Lung (tissue), 12 donors: ENCODE data around the gene LIX1L. TPM values are rescaled to one million over a fixed set of nuclear protein-coding genes. Genes with fewer than 3 reads are reported as not detected.
A peak's percentile ranks its signal among the peaks of the same experiment; 100 is the strongest.

Source experiments
- ATAC-seq: fragments of 200-7000 bp; cut with Tn5 transposase; one replicate; pipeline ENCODE4 v1.9.1; 2020; ENCODE audit warnings: moderate number of reproducible peaks; ENCODE audit not compliant: insufficient read depth, low FRiP score
- DNase-seq, 3 donors: peaks; one replicate each; pipeline ENCODE4 v3.0.0-alpha.2; 2013 to 2017
- H3K27ac ChIP-seq, 2 donors: one replicate each; pipeline ENCODE4 v1.5.1; 2013; ENCODE audit warnings: mild to moderate bottlenecking in 2 of 2, moderate library complexity in 2 of 2, control low read depth in 1 of 2, inconsistent platforms in 1 of 2, low read depth in 1 of 2, low read length in 1 of 2
- H3K27me3 ChIP-seq, 3 donors: one replicate each; pipeline ENCODE4 v1.5.1; 2013; ENCODE audit warnings: low read length in 2 of 3; ENCODE audit not compliant: control insufficient read depth in 3 of 3, insufficient read depth in 3 of 3
- H3K36me3 ChIP-seq, 4 donors: one replicate each; pipeline ENCODE4 v1.5.1; 2013; ENCODE audit warnings: low read length in 4 of 4, mild to moderate bottlenecking in 1 of 4, moderate library complexity in 1 of 4; ENCODE audit not compliant: control insufficient read depth in 4 of 4, insufficient read depth in 4 of 4
- H3K4me1 ChIP-seq, 5 donors: one replicate each; pipeline ENCODE4 v1.5.1; 2013; ENCODE audit warnings: low read length in 5 of 5, mild to moderate bottlenecking in 2 of 5, moderate library complexity in 1 of 5; ENCODE audit not compliant: control insufficient read depth in 5 of 5, insufficient read depth in 5 of 5
- H3K4me3 ChIP-seq: one replicate; pipeline ENCODE4 v1.5.1; 2013; ENCODE audit warnings: mild to moderate bottlenecking, control low read depth, moderate library complexity
- H3K9ac ChIP-seq, 2 donors: one replicate each; pipeline ENCODE4 v1.5.1; 2013; ENCODE audit warnings: low read length in 2 of 2, control low read depth in 1 of 2; ENCODE audit not compliant: insufficient read depth in 1 of 2
- H3K9me3 ChIP-seq, 4 donors: one replicate each; pipeline ENCODE4 v1.5.1; 2013; ENCODE audit warnings: low read length in 3 of 4, mild to moderate bottlenecking in 1 of 4, moderate library complexity in 1 of 4; ENCODE audit not compliant: control insufficient read depth in 4 of 4, insufficient read depth in 3 of 4
- WGBS, 2 donors: extraction: QIAGEN DNeasy Blood & Tissue Kit; methylation state at CpG; one replicate each; pipeline ENCODE4 v1.1.7; 2013; 5-methylcytosine and 5-hydroxymethylcytosine counted together
- polyA plus RNA-seq, 2 donors: library from polyadenylated mRNA; stranded (reverse); fragments of 200-250 nt; gene quantifications; one replicate each; pipeline ENCODE4 v1.2.1, GENCODE V29; 2013
- total RNA-seq, 2 donors: library from RNA; depleted of rRNA in 1 of 2; stranded (reverse); fragments of >200 nt in 1 of 2; gene quantifications; one replicate each; pipeline ENCODE4 v1.2.1, GENCODE V29; 2014 to 2021
- TF ChIP-seq, protein P1 (sequence below): IDR thresholded peaks from 2 replicates; pipeline ENCODE4 v1.5.1; 2012; ENCODE audit warnings: mild to moderate bottlenecking; ENCODE audit errors: control extremely low read depth, extremely low read depth
- donor health status: control.
- donor health status: control.
- donor health status: Bipolar disorder and iron deficiency.
- donor health status: healthy.
- donor health status: DM: yes; HTN: yes; CAD: no.

LIX1L gene
- total and polyA plus RNA-seq, 4 donors: 7.0 to 30.9 (median 18.9) TPM

DNA sequence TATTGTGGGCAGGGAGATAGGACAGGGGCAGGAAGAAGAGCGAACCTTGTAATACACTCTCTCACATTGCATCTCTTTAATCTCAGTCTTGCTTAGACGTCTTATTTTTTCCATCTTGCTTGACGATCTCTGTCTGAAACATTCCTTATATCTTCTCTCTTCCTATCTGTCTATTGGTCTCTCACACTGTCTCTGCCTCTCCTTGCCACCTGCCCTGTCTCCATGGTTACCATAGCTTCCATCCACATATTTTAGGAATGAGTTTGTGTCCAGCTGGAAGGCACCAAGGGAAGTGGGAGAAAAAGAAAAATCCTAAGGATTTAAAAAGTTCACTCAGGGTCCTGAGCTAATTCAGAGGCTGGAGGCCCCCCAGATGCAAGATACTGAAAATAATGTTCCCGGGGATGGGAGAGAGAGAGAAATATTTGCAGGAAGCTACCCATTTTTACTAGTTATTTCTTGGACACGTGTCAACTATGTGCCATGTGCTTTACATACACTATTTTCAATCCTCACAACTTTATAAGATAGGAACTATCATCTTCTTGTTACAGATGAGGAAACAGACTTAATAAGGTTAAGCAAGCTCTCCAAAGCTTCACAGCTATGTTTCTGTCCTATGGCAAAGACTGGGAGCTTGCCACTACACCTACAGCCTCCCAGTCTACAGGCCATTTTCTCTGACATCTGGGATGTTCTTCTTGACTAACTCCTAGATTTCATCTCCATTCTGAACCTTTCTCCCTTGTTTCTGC lies 5.6 kb upstream of the LIX1L start:
- H3K4me3 ChIP-seq: no peak overlapping the region
- peaks cover 0 to 5% (median 2%) of the 10 kb centered on the region in 4 donors for H3K36me3 ChIP-seq
- 49 to 68% methylated on average over 5 of the region's 5 CpGs for WGBS, 2 donors
- peaks cover 0 to 10% (median 4%) of the 10 kb centered on the region in 3 donors for H3K27me3 ChIP-seq
- ATAC-seq: no peak
- peak overlapping the region; percentile 92 to 95 for H3K27ac ChIP-seq
- H3K9me3 ChIP-seq: peaks cover 0 to 3% (median 0%) of the 10 kb centered on the region in 4 donors
- TF ChIP-seq, protein P1, sequence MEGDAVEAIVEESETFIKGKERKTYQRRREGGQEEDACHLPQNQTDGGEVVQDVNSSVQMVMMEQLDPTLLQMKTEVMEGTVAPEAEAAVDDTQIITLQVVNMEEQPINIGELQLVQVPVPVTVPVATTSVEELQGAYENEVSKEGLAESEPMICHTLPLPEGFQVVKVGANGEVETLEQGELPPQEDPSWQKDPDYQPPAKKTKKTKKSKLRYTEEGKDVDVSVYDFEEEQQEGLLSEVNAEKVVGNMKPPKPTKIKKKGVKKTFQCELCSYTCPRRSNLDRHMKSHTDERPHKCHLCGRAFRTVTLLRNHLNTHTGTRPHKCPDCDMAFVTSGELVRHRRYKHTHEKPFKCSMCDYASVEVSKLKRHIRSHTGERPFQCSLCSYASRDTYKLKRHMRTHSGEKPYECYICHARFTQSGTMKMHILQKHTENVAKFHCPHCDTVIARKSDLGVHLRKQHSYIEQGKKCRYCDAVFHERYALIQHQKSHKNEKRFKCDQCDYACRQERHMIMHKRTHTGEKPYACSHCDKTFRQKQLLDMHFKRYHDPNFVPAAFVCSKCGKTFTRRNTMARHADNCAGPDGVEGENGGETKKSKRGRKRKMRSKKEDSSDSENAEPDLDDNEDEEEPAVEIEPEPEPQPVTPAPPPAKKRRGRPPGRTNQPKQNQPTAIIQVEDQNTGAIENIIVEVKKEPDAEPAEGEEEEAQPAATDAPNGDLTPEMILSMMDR: no peak
- peak in 1 of 3 donors; percentile 34 for DNase-seq
- H3K4me1 ChIP-seq: peaks cover 11 to 52% (median 18%) of the 10 kb centered on the region in 5 donors
- H3K9ac ChIP-seq: peak overlapping the region in 1 of 2 donors; percentile 97

DNA sequence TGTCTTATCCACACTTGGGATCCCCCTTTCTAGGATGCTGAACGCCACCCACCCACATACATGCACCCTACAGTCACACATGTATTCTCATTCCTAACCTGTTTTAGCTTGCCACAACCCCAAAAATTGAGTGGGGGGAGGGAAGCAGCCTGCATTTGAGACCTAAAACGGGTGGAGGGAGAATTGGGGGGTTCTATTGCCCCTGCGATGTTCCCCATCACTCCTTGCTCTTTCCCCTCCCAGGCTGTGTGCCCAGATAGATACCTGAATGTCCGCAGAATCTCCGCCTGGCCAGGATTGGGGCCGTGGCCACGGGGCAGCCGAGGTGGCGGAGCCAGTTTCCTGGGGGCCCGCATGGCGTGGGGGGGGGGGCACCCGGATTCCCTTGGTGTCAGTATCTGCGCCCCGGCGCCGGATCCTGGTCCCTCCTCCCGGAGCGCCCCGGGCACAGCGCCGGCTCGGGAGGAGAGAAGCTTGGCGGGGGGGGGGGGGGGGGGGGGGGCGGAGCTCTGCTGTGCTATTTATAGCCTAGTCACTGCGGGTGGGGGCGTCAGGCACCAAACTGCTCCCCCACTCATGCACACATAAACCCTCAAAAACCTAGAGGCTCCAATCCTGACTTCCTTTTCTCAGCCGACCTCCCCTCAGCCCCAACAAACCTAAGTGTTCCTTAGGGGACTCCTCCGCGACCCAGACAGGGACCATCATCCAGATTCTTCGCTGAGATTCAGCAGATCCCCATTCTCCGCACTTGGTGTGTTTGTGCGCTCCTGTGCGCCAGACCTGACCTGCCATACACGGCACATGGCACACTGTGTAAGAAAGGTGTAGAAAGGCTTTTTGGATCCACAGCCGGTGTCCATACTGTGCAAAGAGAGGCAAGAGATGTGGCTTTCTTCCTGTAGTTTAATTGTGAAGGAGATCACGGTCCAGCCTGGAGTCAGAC lies 4.6 kb upstream of the LIX1L start:
- Histone ChIP-seq H3K9ac (no peak overlapping the region), H3K4me3 (peak overlapping the region; percentile 60), H3K27me3 (peaks cover 0 to 10% (median 4%) of the 10 kb centered on the region in 3 donors), H3K36me3 (peaks cover 0 to 3% (median under 1%) of the 10 kb centered on the region in 4 donors), H3K9me3 (peaks cover 0 to under 1% (median 0%) of the 10 kb centered on the region in 4 donors), H3K27ac (peak overlapping the region; percentile 64 to 92), H3K4me1 (peaks cover 11 to 57% (median 18%) of the 10 kb centered on the region in 5 donors)
- 6 to 9% methylated on average over 24 to 34 of the region's 36 CpGs for WGBS, 2 donors
- TF ChIP-seq, protein P1: no peak
- ATAC-seq (no peak), DNase-seq (peak; percentile 24 to 46 (median 40))

DNA sequence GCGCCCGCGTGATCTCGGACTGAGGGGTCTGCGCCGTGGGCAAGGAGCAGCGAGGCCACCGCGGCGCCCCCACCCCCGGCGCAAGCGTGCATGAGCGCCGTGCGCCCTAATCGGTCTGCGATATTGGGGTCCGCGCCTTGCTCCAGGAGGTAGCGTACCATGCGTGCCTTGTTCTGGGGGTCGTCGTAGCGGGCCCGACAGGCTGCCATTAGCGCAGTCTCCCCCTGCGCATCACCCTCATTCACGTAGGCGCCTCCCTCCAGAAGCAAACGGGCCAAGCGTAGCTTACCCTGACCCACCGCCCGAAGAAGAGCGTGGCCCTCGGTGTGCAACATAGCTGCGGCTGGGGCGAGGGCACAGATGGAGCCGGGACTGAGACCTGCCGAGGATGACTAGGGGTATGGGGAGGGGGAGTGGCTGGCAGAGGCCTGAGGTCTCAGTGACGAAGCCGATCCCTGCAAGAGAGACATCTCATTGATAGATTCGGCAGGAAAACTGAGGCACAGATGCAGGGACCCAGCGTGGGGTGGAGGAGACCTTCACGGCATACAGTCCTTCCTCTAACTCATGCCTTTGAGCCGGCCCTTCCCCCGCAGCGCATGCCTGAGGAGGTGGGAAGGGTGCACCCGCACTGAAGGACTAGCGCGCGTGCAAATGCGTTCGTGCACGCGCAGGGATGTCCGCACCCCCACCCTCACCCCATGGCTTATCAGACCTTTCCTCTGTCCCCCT lies 3.8 kb upstream of the LIX1L start:
- H3K9me3 ChIP-seq: no peaks in the 10 kb centered on the region
- ATAC-seq (no peak), DNase-seq (peak; percentile 34 to 47 (median 42))
- peaks cover 0 to 10% (median 4%) of the 10 kb centered on the region in 3 donors for H3K27me3 ChIP-seq
- TF ChIP-seq, protein P1: no peak
- peaks cover 11 to 58% (median 18%) of the 10 kb centered on the region in 5 donors for H3K4me1 ChIP-seq
- no peak overlapping the region for H3K9ac ChIP-seq
- H3K36me3 ChIP-seq: no peaks in the 10 kb centered on the region
- peak overlapping the region in 1 of 2 donors; percentile 91 for H3K27ac ChIP-seq
- peak overlapping the region; percentile 60 for H3K4me3 ChIP-seq
- WGBS, 2 donors: 1% methylated on average over 50 to 57 of the region's 57 CpGs
